SJSA1 (cell line): ENCODE data around the gene EHBP1. TPM values are rescaled to one million over a fixed set of nuclear protein-coding genes. Genes with fewer than 3 reads are reported as not detected.
"Not testable (repeated sequence)": the region's sequence is repeated elsewhere in the genome, so short reads cannot be mapped to it uniquely, and the experiment has no call there.

Experiments
- DNase-seq, 2 experiments: peaks; one replicate each; pipeline ENCODE4 v3.0.0-alpha.2; 2015 to 2020; ENCODE audit warnings: low spot score in 2 of 2, low read depth in 1 of 2
- H3K27ac ChIP-seq: fragments of 250-450 bp; sonication (Bioruptor Pico); 2 replicates; pipeline ENCODE4 v1.5.1; 2020; ENCODE audit warnings: mild to moderate bottlenecking, moderate library complexity
- H3K27me3 ChIP-seq: fragments of 250-450 bp; sonication (Bioruptor Pico); replicated peaks from 2 replicates; pipeline ENCODE4 v1.5.1; 2020; ENCODE audit warnings: mild to moderate bottlenecking, moderate library complexity
- H3K36me3 ChIP-seq: fragments of 250-450 bp; sonication (Bioruptor Pico); 2 replicates; pipeline ENCODE4 v1.5.1; 2020; ENCODE audit warnings: mild to moderate bottlenecking
- H3K4me1 ChIP-seq: fragments of 250-450 bp; sonication (Bioruptor Pico); replicated peaks from 2 replicates; pipeline ENCODE4 v1.6.1; 2021; ENCODE audit warnings: mild to moderate bottlenecking
- H3K4me3 ChIP-seq: fragments of 250-450 bp; sonication (Bioruptor Pico); 2 replicates; pipeline ENCODE4 v1.5.1; 2020; ENCODE audit warnings: mild to moderate bottlenecking
- H3K9me3 ChIP-seq: fragments of 250-450 bp; sonication (Bioruptor Pico); replicated peaks from 2 replicates; pipeline ENCODE4 v1.5.1; 2020; ENCODE audit warnings: mild to moderate bottlenecking
- total RNA-seq: library from RNA; depleted of rRNA; stranded (reverse); fragments of >200 nt; shearing (Covaris generic); gene quantifications from 2 replicates; pipeline ENCODE4 v1.2.3, GENCODE V29; 2014

Gene EHBP1
- total RNA-seq, 1 experiment from 2014 or later: 60.1 TPM

- H3K27ac ChIP-seq, H3K9me3 ChIP-seq, H3K27me3 ChIP-seq, H3K4me1 ChIP-seq, DNase-seq, H3K4me3 ChIP-seq: not testable (repeated sequence)
- peaks cover 60% of the 10 kb centered on the region for H3K36me3 ChIP-seq
Observed at GRCh38 chr2:62713196-62713595, 7.7 kb downstream of the EHBP1 start.

- Histone ChIP-seq H3K27ac (no peak overlapping the region), H3K4me3 (no peak overlapping the region), H3K27me3 (no peaks in the 10 kb centered on the region), H3K4me1 (no peaks in the 10 kb centered on the region), H3K36me3 (peaks cover 53% of the 10 kb centered on the region), H3K9me3 (no peaks in the 10 kb centered on the region)
- DNase-seq: no peak
Observed at GRCh38 chr2:62713837-62714236, 8.3 kb downstream of the EHBP1 start.

GRCh38 chr2:62716768-62717167 is 11.3 kb downstream of the EHBP1 start:
- H3K4me3 ChIP-seq: no peak overlapping the region
- H3K36me3 ChIP-seq: peaks cover 44% of the 10 kb centered on the region
- no peak overlapping the region for H3K27ac ChIP-seq
- no peaks in the 10 kb centered on the region for H3K4me1 ChIP-seq
- H3K9me3 ChIP-seq: no peaks in the 10 kb centered on the region
- no peak for DNase-seq
- H3K27me3 ChIP-seq: no peaks in the 10 kb centered on the region

- no peaks in the 10 kb centered on the region for H3K4me1 ChIP-seq
- peaks cover 40% of the 10 kb centered on the region for H3K36me3 ChIP-seq
- no peak for DNase-seq
- H3K27ac ChIP-seq: no peak overlapping the region
- H3K9me3 ChIP-seq: no peaks in the 10 kb centered on the region; the same call in 1 of the 2 replicates
- H3K27me3 ChIP-seq: no peaks in the 10 kb centered on the region
- H3K4me3 ChIP-seq: no peak overlapping the region
Observed at GRCh38 chr2:62717503-62718081, 12.1 kb downstream of the EHBP1 start.

- no peak for DNase-seq
- H3K36me3 ChIP-seq: peaks cover 40% of the 10 kb centered on the region
- H3K27me3 ChIP-seq: no peaks in the 10 kb centered on the region
- H3K4me3 ChIP-seq: no peak overlapping the region
- H3K27ac ChIP-seq: no peak overlapping the region
- H3K4me1 ChIP-seq: no peaks in the 10 kb centered on the region
- H3K9me3 ChIP-seq: no peaks in the 10 kb centered on the region; the same call in 1 of the 2 replicates
Observed at GRCh38 chr2:62718225-62718822, 12.8 kb downstream of the EHBP1 start.

GRCh38 chr2:62719757-62720156 is 14.2 kb downstream of the EHBP1 start:
- no peaks in the 10 kb centered on the region; the same call in 1 of the 2 replicates for H3K9me3 ChIP-seq
- no peak for DNase-seq
- H3K4me3 ChIP-seq: no peak overlapping the region
- peaks cover 7% of the 10 kb centered on the region; the same call in 1 of the 2 replicates for H3K4me1 ChIP-seq
- H3K27ac ChIP-seq: no peak overlapping the region
- peaks cover 33% of the 10 kb centered on the region for H3K36me3 ChIP-seq
- H3K27me3 ChIP-seq: 0 out of 2 replicates have a peak, but pooled peaks cover 2% of the 10 kb centered on the region

- H3K4me3 ChIP-seq: no peak overlapping the region
- peaks cover 22% of the 10 kb centered on the region for H3K36me3 ChIP-seq
- 0 out of 2 replicates have a peak, but pooled peaks cover 2% of the 10 kb centered on the region for H3K27me3 ChIP-seq
- no peak for DNase-seq
- no peak overlapping the region for H3K27ac ChIP-seq
- H3K4me1 ChIP-seq: peaks cover 7% of the 10 kb centered on the region; the same call in 1 of the 2 replicates
- no peaks in the 10 kb centered on the region; the same call in 1 of the 2 replicates for H3K9me3 ChIP-seq
Observed at GRCh38 chr2:62722679-62723078, 17.2 kb downstream of the EHBP1 start.

- no peak for DNase-seq
- H3K4me3 ChIP-seq: no peak overlapping the region
- peaks cover 7% of the 10 kb centered on the region; the same call in 1 of the 2 replicates for H3K4me1 ChIP-seq
- 0 out of 2 replicates have a peak, but pooled peaks cover 2% of the 10 kb centered on the region for H3K27me3 ChIP-seq
- no peaks in the 10 kb centered on the region; the same call in 1 of the 2 replicates for H3K9me3 ChIP-seq
- H3K27ac ChIP-seq: no peak overlapping the region
- H3K36me3 ChIP-seq: peaks cover 22% of the 10 kb centered on the region
Observed at GRCh38 chr2:62723253-62723652, 17.7 kb downstream of the EHBP1 start.

GRCh38 chr2:62724106-62724505 is 18.6 kb downstream of the EHBP1 start:
- Histone ChIP-seq H3K36me3 (peaks cover 22% of the 10 kb centered on the region), H3K9me3 (no peaks in the 10 kb centered on the region; the same call in 1 of the 2 replicates), H3K4me1 (peaks cover 7% of the 10 kb centered on the region; the same call in 1 of the 2 replicates), H3K27ac (no peak overlapping the region), H3K4me3 (no peak overlapping the region), H3K27me3 (0 out of 2 replicates have a peak, but pooled peaks cover 2% of the 10 kb centered on the region)
- no peak for DNase-seq

- 0 out of 2 replicates have a peak, but pooled peaks cover 2% of the 10 kb centered on the region for H3K27me3 ChIP-seq
- H3K27ac ChIP-seq: no peak overlapping the region
- H3K9me3 ChIP-seq: peaks cover 2% of the 10 kb centered on the region; the same call in 1 of the 2 replicates
- H3K4me3 ChIP-seq: no peak overlapping the region
- H3K4me1 ChIP-seq: peaks cover 7% of the 10 kb centered on the region; the same call in 1 of the 2 replicates
- H3K36me3 ChIP-seq: peaks cover 13% of the 10 kb centered on the region
- peak in 1 of 2 experiments; percentile 53 for DNase-seq
Observed at GRCh38 chr2:62724886-62725711, 19.6 kb downstream of the EHBP1 start.

- Histone ChIP-seq H3K27me3 (0 out of 2 replicates have a peak, but pooled peaks cover 2% of the 10 kb centered on the region), H3K9me3 (peaks cover 2% of the 10 kb centered on the region; the same call in 1 of the 2 replicates), H3K4me3 (no peak overlapping the region), H3K4me1 (peaks cover 7% of the 10 kb centered on the region; the same call in 1 of the 2 replicates), H3K27ac (no peak overlapping the region), H3K36me3 (peaks cover 11% of the 10 kb centered on the region)
- no peak for DNase-seq
Observed at GRCh38 chr2:62725712-62726055, 20.2 kb downstream of the EHBP1 start.

- no peak for DNase-seq
- H3K27ac ChIP-seq: no peak overlapping the region
- peaks cover 7% of the 10 kb centered on the region; the same call in 1 of the 2 replicates for H3K4me1 ChIP-seq
- H3K4me3 ChIP-seq: no peak overlapping the region
- peaks cover 2% of the 10 kb centered on the region; the same call in 1 of the 2 replicates for H3K9me3 ChIP-seq
- H3K36me3 ChIP-seq: peaks cover 3% of the 10 kb centered on the region; the same call in 1 of the 2 replicates
- 0 out of 2 replicates have a peak, but pooled peaks cover 2% of the 10 kb centered on the region for H3K27me3 ChIP-seq
Observed at GRCh38 chr2:62727259-62727867, 21.9 kb downstream of the EHBP1 start.

- H3K27me3 ChIP-seq: 0 out of 2 replicates have a peak, but pooled peaks cover 2% of the 10 kb centered on the region
- H3K27ac ChIP-seq: no peak overlapping the region
- peaks cover 2% of the 10 kb centered on the region; the same call in 1 of the 2 replicates for H3K9me3 ChIP-seq
- H3K36me3 ChIP-seq: no peaks in the 10 kb centered on the region
- no peak for DNase-seq
- H3K4me3 ChIP-seq: no peak overlapping the region
- H3K4me1 ChIP-seq: peaks cover 7% of the 10 kb centered on the region; the same call in 1 of the 2 replicates
Observed at GRCh38 chr2:62727876-62728566, 22.5 kb downstream of the EHBP1 start.
